IPS-20b (cell line): ENCODE data around the gene ACTRT2.

Experiments
- H3K27ac ChIP-seq: one replicate; pipeline ENCODE4 v1.5.1; 2013; ENCODE audit warnings: low read length
- H3K27me3 ChIP-seq: 2 replicates; pipeline ENCODE4 v1.6.1; 2013; ENCODE audit warnings: mild to moderate bottlenecking, low read length, inconsistent platforms; ENCODE audit not compliant: insufficient read depth
- H3K36me3 ChIP-seq: 2 replicates; pipeline ENCODE4 v1.6.1; 2013; ENCODE audit warnings: low read depth, mild to moderate bottlenecking, inconsistent platforms, low read length, moderate library complexity; ENCODE audit not compliant: insufficient read depth
- H3K4me1 ChIP-seq: 2 replicates; pipeline ENCODE4 v1.6.1; 2013; ENCODE audit warnings: mild to moderate bottlenecking, control low read depth, inconsistent platforms, low read length, moderate library complexity; ENCODE audit not compliant: insufficient read depth
- H3K4me3 ChIP-seq: 2 replicates; pipeline ENCODE4 v1.5.1; 2013; ENCODE audit warnings: mild to moderate bottlenecking, low read length, inconsistent platforms
- H3K9ac ChIP-seq: 2 replicates; pipeline ENCODE4 v1.6.1; 2013; ENCODE audit warnings: low read depth, mild to moderate bottlenecking, inconsistent platforms, low read length, moderate library complexity
- H3K9me3 ChIP-seq: 2 replicates; pipeline ENCODE4 v1.6.1; 2013; ENCODE audit warnings: mild to moderate bottlenecking, low read depth, low read length, inconsistent platforms; ENCODE audit not compliant: insufficient read depth

ACTRT2 gene

DNA sequence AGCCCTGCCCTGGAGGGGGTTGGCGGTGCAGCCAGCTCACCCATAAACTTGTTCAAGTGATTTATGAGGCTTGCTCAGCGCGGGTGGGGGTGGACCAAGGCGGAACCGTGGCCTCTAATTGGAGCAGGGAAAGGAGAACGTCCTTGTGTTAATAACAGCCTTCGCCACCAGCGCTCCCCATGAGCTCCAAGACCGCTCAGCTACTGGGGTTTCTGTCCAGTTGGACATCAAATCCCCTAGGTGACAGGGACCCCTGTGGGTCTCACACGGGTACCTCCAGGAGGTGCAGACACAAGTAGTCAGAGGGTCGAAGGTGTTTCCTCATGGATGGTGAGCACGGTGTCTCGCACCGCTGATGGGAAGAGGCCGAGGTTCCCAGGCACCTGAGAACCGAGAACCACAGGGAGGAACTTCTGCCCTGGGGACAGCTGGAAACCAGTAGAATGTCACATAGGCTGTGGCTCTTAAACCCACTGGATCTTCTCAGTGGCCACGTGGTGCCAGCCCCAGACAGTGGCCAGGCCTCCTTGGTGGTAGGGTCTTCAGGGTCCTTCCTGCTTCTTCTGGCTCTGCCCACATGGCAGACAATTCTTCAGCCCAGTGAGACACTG, 3.7 kb upstream of the ACTRT2 start:
- Histone ChIP-seq H3K4me3 (no peak overlapping the region), H3K9me3 (no peaks in the 10 kb centered on the region), H3K27me3 (peaks cover 25% of the 10 kb centered on the region), H3K27ac (no peak overlapping the region), H3K36me3 (no peaks in the 10 kb centered on the region), H3K4me1 (peaks cover 12% of the 10 kb centered on the region; the same call in 1 of the 2 replicates), H3K9ac (no peak overlapping the region)

DNA sequence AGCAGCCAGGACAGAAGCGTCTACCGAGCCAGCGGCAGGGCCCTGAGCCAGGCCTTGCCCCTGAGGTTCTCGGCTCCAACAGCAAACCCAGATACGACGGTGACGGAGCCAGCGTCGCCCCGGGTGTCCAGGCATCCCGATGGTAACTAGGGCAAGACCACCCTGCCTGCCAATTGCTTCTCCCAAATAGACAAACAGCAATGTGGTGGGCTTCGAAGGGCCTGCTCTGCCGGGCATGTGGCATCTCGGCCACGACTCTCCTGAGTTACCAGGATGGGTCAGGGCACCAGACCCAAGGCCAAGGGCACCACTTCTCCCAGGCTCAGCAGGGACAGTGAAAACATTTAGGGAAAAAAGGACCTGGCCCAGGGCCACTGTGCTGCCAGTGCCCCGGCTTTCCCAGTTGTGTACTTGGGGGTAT, 3.2 kb upstream of the ACTRT2 start:
- Histone ChIP-seq H3K36me3 (no peaks in the 10 kb centered on the region), H3K9ac (no peak overlapping the region), H3K27ac (no peak overlapping the region), H3K9me3 (no peaks in the 10 kb centered on the region), H3K4me1 (peaks cover 12% of the 10 kb centered on the region; the same call in 1 of the 2 replicates), H3K4me3 (no peak overlapping the region), H3K27me3 (peaks cover 20% of the 10 kb centered on the region)

- peaks cover 10% of the 10 kb centered on the region; the same call in 1 of the 2 replicates for H3K4me1 ChIP-seq
- H3K27me3 ChIP-seq = peaks cover 15% of the 10 kb centered on the region
- no peaks in the 10 kb centered on the region for H3K9me3 ChIP-seq
These were observed 2.7 kb upstream of the ACTRT2 start for GRCh38 chr1:3018576-3018975.

GRCh38 chr1:3019007-3019515, 2.2 kb upstream of the ACTRT2 start:
- Histone ChIP-seq H3K4me3 (no peak overlapping the region), H3K4me1 (peaks cover 9% of the 10 kb centered on the region; the same call in 1 of the 2 replicates), H3K27ac (no peak overlapping the region), H3K9me3 (no peaks in the 10 kb centered on the region), H3K27me3 (peaks cover 10% of the 10 kb centered on the region; the same call in 1 of the 2 replicates), H3K9ac (no peak overlapping the region), H3K36me3 (no peaks in the 10 kb centered on the region)

More at GRCh38 chr1:3018576-3018975, 2.7 kb upstream of the ACTRT2 start:
- H3K27ac ChIP-seq = no peak overlapping the region
- no peak overlapping the region for H3K9ac ChIP-seq
- no peak overlapping the region for H3K4me3 ChIP-seq
- no peaks in the 10 kb centered on the region for H3K36me3 ChIP-seq

DNA sequence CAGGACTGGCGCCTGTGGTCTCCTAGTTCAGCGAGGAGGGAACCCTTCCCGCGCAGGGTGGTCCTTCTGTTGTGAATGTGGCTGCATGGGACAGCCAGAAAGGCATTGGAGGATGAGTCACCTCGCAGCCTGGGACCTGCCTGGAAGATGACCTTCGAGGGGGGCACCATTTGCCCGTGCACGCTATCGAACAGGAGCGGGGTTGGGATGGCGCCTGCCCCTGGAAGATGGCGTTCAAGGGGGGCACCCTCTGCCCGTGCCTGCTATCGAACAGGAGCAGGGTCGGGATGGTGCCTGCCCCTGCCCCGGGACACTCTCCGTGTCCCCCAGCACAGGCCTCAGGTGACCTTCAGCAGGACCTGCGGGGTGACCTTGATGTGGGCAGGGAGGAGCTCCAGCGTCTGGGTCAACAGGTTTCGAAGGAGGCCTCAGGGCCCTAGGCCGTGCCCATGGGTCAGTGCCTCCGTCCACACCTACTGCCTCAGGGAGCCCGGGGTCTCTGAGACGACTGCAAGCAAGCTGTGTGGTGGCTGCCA, 1.7 kb upstream of the ACTRT2 start:
- H3K27ac ChIP-seq = no peak overlapping the region
- no peak overlapping the region for H3K4me3 ChIP-seq
- H3K9ac ChIP-seq = no peak overlapping the region
- H3K36me3 ChIP-seq = no peaks in the 10 kb centered on the region
- H3K27me3 ChIP-seq = peaks cover 5% of the 10 kb centered on the region; the same call in 1 of the 2 replicates
- no peaks in the 10 kb centered on the region for H3K9me3 ChIP-seq
- peaks cover 9% of the 10 kb centered on the region; the same call in 1 of the 2 replicates for H3K4me1 ChIP-seq

GRCh38 chr1:3020263-3020909, 881 bp upstream of the ACTRT2 start:
- Histone ChIP-seq H3K27me3 (no peaks in the 10 kb centered on the region), H3K36me3 (no peaks in the 10 kb centered on the region), H3K9ac (no peak overlapping the region), H3K4me1 (peaks cover 9% of the 10 kb centered on the region; the same call in 1 of the 2 replicates), H3K27ac (no peak overlapping the region), H3K4me3 (no peak overlapping the region), H3K9me3 (no peaks in the 10 kb centered on the region)

DNA sequence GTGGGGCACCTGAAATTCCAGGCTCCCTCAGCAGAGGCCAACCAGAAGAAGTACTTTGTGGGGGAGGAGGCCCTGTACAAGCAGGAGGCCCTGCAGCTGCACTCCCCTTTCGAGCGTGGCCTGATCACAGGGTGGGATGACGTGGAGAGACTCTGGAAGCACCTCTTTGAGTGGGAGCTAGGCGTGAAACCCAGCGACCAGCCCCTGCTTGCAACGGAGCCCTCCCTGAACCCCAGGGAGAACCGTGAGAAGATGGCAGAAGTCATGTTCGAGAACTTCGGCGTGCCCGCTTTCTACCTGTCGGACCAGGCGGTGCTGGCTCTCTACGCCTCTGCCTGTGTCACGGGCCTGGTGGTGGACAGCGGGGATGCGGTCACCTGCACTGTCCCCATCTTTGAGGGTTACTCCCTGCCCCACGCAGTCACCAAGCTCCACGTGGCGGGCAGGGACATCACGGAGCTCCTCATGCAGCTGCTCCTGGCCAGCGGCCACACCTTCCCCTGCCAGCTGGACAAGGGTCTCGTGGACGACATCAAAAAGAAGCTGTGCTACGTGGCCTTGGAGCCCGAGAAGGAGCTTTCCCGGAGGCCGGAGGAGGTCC, 634 bp downstream of the ACTRT2 start:
- Histone ChIP-seq H3K9me3 (peaks cover 7% of the 10 kb centered on the region), H3K27ac (no peak overlapping the region), H3K4me1 (peaks cover 9% of the 10 kb centered on the region; the same call in 1 of the 2 replicates), H3K9ac (no peak overlapping the region), H3K4me3 (no peak overlapping the region), H3K36me3 (no peaks in the 10 kb centered on the region), H3K27me3 (no peaks in the 10 kb centered on the region)

GRCh38 chr1:3022511-3022973, 1.3 kb downstream of the ACTRT2 start:
- Histone ChIP-seq H3K27me3 (no peaks in the 10 kb centered on the region), H3K4me3 (no peak overlapping the region), H3K9ac (no peak overlapping the region), H3K4me1 (peaks cover 9% of the 10 kb centered on the region; the same call in 1 of the 2 replicates), H3K9me3 (peaks cover 7% of the 10 kb centered on the region), H3K36me3 (no peaks in the 10 kb centered on the region), H3K27ac (no peak overlapping the region)

GRCh38 chr1:3022976-3023375, 1.7 kb downstream of the ACTRT2 start:
- no peak overlapping the region for H3K9ac ChIP-seq
- H3K27ac ChIP-seq = no peak overlapping the region
- H3K9me3 ChIP-seq = peaks cover 7% of the 10 kb centered on the region
- H3K27me3 ChIP-seq = no peaks in the 10 kb centered on the region
- H3K36me3 ChIP-seq = no peaks in the 10 kb centered on the region
- no peak overlapping the region for H3K4me3 ChIP-seq
- peaks cover 9% of the 10 kb centered on the region; the same call in 1 of the 2 replicates for H3K4me1 ChIP-seq

- Histone ChIP-seq H3K27ac (no peak overlapping the region), H3K36me3 (no peaks in the 10 kb centered on the region), H3K4me3 (no peak overlapping the region), H3K27me3 (no peaks in the 10 kb centered on the region), H3K9me3 (peaks cover 7% of the 10 kb centered on the region), H3K9ac (no peak overlapping the region), H3K4me1 (peaks cover 9% of the 10 kb centered on the region; the same call in 1 of the 2 replicates)
These were observed 2.8 kb downstream of the ACTRT2 start for GRCh38 chr1:3024019-3024418.

GRCh38 chr1:3024588-3024987, 3.3 kb downstream of the ACTRT2 start:
- no peak overlapping the region for H3K4me3 ChIP-seq
- H3K9me3 ChIP-seq = peaks cover 7% of the 10 kb centered on the region
- no peaks in the 10 kb centered on the region for H3K36me3 ChIP-seq
- H3K9ac ChIP-seq = no peak overlapping the region
- H3K4me1 ChIP-seq = peaks cover 9% of the 10 kb centered on the region; the same call in 1 of the 2 replicates
- H3K27ac ChIP-seq = no peak overlapping the region
- H3K27me3 ChIP-seq = no peaks in the 10 kb centered on the region
